Measurements from ENCODE around the gene CABP4. TPM values are rescaled to one million over a fixed set of nuclear protein-coding genes. Genes with fewer than 3 reads are reported as not detected.
"Not testable (repeated sequence)": the region's sequence is repeated elsewhere in the genome, so short reads cannot be mapped to it uniquely, and the experiment has no call there.

Gene CABP4
- total RNA-seq, 1 donor from 2014 or later: not detected

- peak overlapping the region; percentile 68 for H3K4me3 ChIP-seq (ENCODE audit: low read depth, low read length)
- TF ChIP-seq, protein P1, sequence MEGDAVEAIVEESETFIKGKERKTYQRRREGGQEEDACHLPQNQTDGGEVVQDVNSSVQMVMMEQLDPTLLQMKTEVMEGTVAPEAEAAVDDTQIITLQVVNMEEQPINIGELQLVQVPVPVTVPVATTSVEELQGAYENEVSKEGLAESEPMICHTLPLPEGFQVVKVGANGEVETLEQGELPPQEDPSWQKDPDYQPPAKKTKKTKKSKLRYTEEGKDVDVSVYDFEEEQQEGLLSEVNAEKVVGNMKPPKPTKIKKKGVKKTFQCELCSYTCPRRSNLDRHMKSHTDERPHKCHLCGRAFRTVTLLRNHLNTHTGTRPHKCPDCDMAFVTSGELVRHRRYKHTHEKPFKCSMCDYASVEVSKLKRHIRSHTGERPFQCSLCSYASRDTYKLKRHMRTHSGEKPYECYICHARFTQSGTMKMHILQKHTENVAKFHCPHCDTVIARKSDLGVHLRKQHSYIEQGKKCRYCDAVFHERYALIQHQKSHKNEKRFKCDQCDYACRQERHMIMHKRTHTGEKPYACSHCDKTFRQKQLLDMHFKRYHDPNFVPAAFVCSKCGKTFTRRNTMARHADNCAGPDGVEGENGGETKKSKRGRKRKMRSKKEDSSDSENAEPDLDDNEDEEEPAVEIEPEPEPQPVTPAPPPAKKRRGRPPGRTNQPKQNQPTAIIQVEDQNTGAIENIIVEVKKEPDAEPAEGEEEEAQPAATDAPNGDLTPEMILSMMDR (conservative IDR thresholded peaks at IDR 0.05; ENCODE audit: low read depth, low read length): no peak
- DNase-seq (ENCODE audit: low read depth): no peak
Observed at GRCh38 chr11:67482275-67482826, 27.2 kb downstream of the CABP4 start.

DNA sequence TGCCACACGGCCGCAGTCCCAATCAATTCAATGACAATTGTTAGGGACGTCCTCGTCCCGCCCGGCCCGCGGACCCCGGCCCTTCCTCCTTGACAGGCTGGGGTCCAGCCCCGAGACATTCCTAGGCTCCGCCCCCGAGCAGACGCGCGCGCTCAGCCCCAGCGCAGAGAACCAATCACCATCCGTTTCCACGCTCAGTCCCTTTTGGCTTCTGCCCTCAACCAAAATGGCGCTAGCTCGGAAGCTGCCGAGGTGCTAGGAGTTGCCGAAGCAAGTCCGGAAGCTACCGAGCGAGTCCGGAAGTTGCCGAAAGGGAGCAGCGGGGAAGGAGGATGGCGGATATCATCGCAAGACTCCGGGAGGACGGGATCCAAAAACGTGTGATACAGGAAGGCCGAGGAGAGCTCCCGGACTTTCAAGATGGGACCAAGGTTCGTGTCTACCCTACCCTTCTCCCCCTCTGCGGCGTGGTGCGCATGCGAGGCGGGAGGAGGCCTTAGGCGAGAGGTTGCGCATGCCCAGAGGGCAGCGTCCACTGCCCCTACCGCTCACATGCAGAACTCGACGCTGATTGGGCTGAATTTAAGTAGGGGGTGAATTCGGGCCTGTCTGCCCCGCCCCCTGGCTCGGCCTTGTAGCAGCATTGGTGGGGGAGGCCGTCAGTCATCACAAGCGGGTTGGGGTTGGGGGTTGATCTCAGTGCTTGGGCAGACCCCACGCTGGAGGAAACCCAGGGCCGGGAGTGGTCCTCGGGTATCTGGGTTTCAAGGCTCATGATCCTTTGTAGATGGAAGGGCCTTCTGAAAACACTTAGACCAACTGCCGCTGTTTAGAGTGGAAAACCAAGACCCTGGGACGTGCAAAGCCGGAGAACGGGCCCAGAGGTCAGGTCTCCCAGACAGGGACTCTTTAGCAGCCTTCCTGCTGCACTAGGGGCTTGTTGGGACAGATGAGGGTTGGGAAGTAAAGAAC is 28.0 kb downstream of the CABP4 start, which contains the start of gene AIP:
Gene AIP, plus strand, starts transcription at position 200 of the 972 bp plus-strand sequence. Its CDS starts 133 bp downstream, at position 333.
- peak; percentile 88 for DNase-seq (ENCODE audit: low read depth)
- TF ChIP-seq, protein P1 (conservative IDR thresholded peaks at IDR 0.05; ENCODE audit: low read depth, low read length): peak; percentile 21
- H3K4me3 ChIP-seq (ENCODE audit: low read depth, low read length): peak within 1 kb of the TSS; percentile 68

DNA sequence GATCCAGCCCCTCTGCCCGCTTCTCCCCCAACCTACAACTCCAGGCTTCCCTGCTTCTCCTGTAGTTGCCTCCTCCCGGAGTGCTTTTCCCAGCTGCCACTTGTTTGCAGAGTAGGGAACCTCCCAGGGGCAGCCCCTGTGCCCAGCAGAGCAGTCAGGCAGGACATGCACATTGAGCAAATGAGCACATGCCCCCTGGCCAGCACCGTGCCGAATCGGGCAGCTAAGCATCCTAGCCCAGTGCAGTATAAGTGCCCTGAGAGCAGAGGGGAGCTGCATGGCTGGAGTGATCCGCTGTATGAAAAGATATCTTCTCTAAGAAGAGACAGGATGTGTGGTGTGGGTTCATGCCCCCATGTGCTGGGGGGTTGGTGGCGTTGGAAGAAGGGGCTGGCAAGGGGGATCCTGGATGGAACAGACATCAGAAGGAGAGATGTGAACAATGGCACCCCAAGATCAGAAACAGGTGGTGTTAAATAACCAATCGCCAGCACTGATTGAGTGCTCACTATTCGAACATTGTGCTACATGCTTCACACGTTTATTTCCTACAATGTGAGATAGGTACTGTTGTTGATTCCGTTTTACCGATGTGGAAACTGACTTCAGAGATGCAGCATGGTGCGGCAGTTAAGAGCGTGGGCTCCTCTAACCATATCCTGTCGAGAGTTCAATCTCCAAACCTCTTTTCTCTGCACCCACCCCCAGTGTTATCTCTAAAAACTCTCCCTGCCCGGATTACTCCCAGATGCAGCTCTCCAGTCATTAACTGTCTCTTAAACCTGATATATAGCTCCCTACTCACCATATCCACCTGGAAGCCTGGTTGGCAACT is 28.9 kb downstream of the CABP4 start:
- peak overlapping the region; percentile 68 for H3K4me3 ChIP-seq (ENCODE audit: low read depth, low read length)
- TF ChIP-seq, protein P1 (conservative IDR thresholded peaks at IDR 0.05; ENCODE audit: low read depth, low read length): no peak

DNA sequence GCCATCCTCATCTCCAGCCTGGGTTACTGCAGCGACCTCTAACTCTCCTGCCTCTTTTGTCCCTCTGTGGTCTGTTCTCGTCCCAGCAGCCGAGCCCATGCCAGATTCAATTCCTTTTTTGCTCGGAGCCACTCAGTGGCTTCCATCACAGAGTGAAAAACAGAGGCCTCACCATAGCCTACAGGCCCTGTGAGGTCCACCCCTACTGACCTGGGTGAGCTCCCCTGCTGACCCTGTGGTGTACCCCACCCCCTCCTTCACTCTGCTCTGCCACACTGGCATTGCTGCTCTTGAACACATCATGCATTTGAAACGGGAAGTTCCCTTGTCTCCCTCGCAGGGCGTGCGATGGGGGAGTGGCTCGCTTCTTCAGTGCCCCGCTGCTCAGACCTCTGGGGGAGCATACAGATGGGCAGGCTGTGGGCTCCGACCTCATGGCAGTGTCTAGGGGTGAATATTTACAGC is 29.7 kb downstream of the CABP4 start:
- TF ChIP-seq, protein P1 (conservative IDR thresholded peaks at IDR 0.05; ENCODE audit: low read depth, low read length): no peak
- DNase-seq (ENCODE audit: low read depth): no peak

More for the DNA sequence above, 28.9 kb downstream of the CABP4 start:
- no peak for DNase-seq (ENCODE audit: low read depth)

GRCh38 chr11:67485873-67486361 is 30.8 kb downstream of the CABP4 start:
- DNase-seq (ENCODE audit: low read depth); H3K4me3 ChIP-seq (ENCODE audit: low read depth, low read length): not testable (repeated sequence)

More for the DNA sequence above, 29.7 kb downstream of the CABP4 start:
- H3K4me3 ChIP-seq (ENCODE audit: low read depth, low read length): no peak overlapping the region

GRCh38 chr11:67486481-67487195 is 31.5 kb downstream of the CABP4 start:
- no peak for DNase-seq (ENCODE audit: low read depth)

More at GRCh38 chr11:67486481-67487195, 31.5 kb downstream of the CABP4 start:
- TF ChIP-seq, protein P1 (conservative IDR thresholded peaks at IDR 0.05; ENCODE audit: low read depth, low read length): no peak
- no peak overlapping the region for H3K4me3 ChIP-seq (ENCODE audit: low read depth, low read length)

Data from epithelial cell of proximal tubule (primary cell).